Caco-2 (cell line): ENCODE measurements around the gene PDZD7. TPM values are rescaled to one million over a fixed set of nuclear protein-coding genes. Genes with fewer than 3 reads are reported as not detected.

Experiments used
- BruUV-seq: library from RNA; stranded (reverse); fragments of 400-500 nt; replicated peaks from 2 replicates; lab custom pipeline; 2021; lab: Mats Ljungman, UMichigan
- CTCF ChIA-PET: fragments of 300-600 bp; sonication (Branson Sonifier 250); formaldehyde crosslinking; loops from one replicate; lab custom pipeline; 2022; ENCODE audit warnings: antibody characterized with exemption; lab: Charles Lee
- POLR2A ChIA-PET: fragments of 300-600 bp; sonication (Branson Sonifier 250); formaldehyde crosslinking; loops from one replicate; lab custom pipeline; 2022; ENCODE audit warnings: antibody characterized with exemption; lab: Charles Lee
- DNase-seq, 2 experiments: peaks; one replicate each; pipeline versions ENCODE4 v3.0.0 to v3.0.0-alpha.2; 2020 to 2022
- H3K27me3 ChIP-seq: replicated peaks from 2 replicates; pipeline ENCODE4 v1.6.0; 2011; ENCODE audit warnings: low read length; ENCODE audit not compliant: control insufficient read depth, insufficient read depth
- H3K36me3 ChIP-seq: 2 replicates; pipeline ENCODE4 v1.5.1; 2011; ENCODE audit warnings: low read length; ENCODE audit not compliant: control insufficient read depth, insufficient read depth
- H3K4me1 ChIP-seq: fragments of 250-450 bp; sonication (Bioruptor Pico); 2 replicates; pipeline ENCODE4 v1.5.1; 2020; ENCODE audit warnings: mild to moderate bottlenecking
- H3K4me3 ChIP-seq: 2 replicates; pipeline ENCODE4 v1.5.1; 2011; ENCODE audit warnings: low read depth, mild to moderate bottlenecking, control low read depth, low read length
- H3K9me3 ChIP-seq: fragments of 250-450 bp; sonication (Bioruptor Pico); 2 replicates; pipeline ENCODE4 v1.5.1; 2020; ENCODE audit warnings: mild to moderate bottlenecking, moderate library complexity
- H3K27ac Mint-ChIP-seq: one replicate; pipeline ENCODE4 v1.8.0; 2022; ENCODE audit warnings: mixed read lengths; ENCODE audit not compliant: unreplicated experiment
- H3K27me3 Mint-ChIP-seq: one replicate; pipeline ENCODE4 v1.8.0; 2022; ENCODE audit warnings: mixed read lengths; ENCODE audit not compliant: insufficient read depth, unreplicated experiment
- H3K36me3 Mint-ChIP-seq: one replicate; pipeline ENCODE4 v1.8.0; 2022; ENCODE audit warnings: mild to moderate bottlenecking, mixed read lengths; ENCODE audit not compliant: insufficient read depth, unreplicated experiment
- H3K4me1 Mint-ChIP-seq: one replicate; pipeline ENCODE4 v1.8.0; 2022; ENCODE audit warnings: low read depth, mixed read lengths; ENCODE audit not compliant: unreplicated experiment
- H3K4me3 Mint-ChIP-seq: one replicate; pipeline ENCODE4 v1.8.0; 2022; ENCODE audit warnings: mild to moderate bottlenecking, moderate library complexity, mixed read lengths; ENCODE audit not compliant: unreplicated experiment
- H3K9me3 Mint-ChIP-seq: one replicate; pipeline ENCODE4 v1.8.0; 2022; ENCODE audit warnings: mixed read lengths; ENCODE audit not compliant: unreplicated experiment
- CTCF ChIP-seq, 2 experiments: fragments of 200-600 bp in 1 of 2; IDR thresholded peaks; 1 replicate in 1 of 2; 2 replicates in 1 of 2; pipeline versions ENCODE4 v1.5.1 to v1.8.0; 2011 to 2022; ENCODE audit warnings: antibody characterized with exemption in 1 of 2, control low read depth in 1 of 2, inconsistent platforms in 1 of 2, low read depth in 1 of 2, low read length in 1 of 2, mild to moderate bottlenecking in 1 of 2, moderate library complexity in 1 of 2; ENCODE audit not compliant: insufficient read depth in 1 of 2, severe bottlenecking in 1 of 2, unreplicated experiment in 1 of 2
- intact Hi-C: fragments of 100-400 bp; cut with micrococcal nuclease; formaldehyde crosslinking; loops from one replicate; pipeline ENCODE4 v1.10.0; 2022; ENCODE audit not compliant: unreplicated experiment
- total RNA-seq: library from RNA; stranded (reverse); gene quantifications from 2 replicates; pipeline ENCODE4 v1.2.3, GENCODE V29; 2022

Gene PDZD7
- total RNA-seq, 1 experiment from 2014 or later = 1.5 TPM

GRCh38 chr10:100993986-100994708 lies 36.8 kb downstream of the PDZD7 start:
- H3K4me3 Mint-ChIP-seq = no peak overlapping the region
- Histone ChIP-seq H3K27me3 (no peaks in the 10 kb centered on the region), H3K4me3 (no peak overlapping the region), H3K36me3 (peaks cover 1% of the 10 kb centered on the region), H3K4me1 (peaks cover 12% of the 10 kb centered on the region), H3K9me3 (no peaks in the 10 kb centered on the region)
- H3K27me3 Mint-ChIP-seq = no peaks in the 10 kb centered on the region
- H3K9me3 Mint-ChIP-seq = no peaks in the 10 kb centered on the region
- BruUV-seq = TSS peak; percentile 53
- intact Hi-C loops = no loop called here
- H3K4me1 Mint-ChIP-seq = peaks cover 12% of the 10 kb centered on the region
- ChIA-PET POLR2A (no interaction called here), CTCF (interaction anchor here (0.5 to 7.1 kb wide), 4 partner anchors 21 to 120 kb away, joined by 3 to 58 read pairs (median 4); partner anchors contain the start of genes PDZD7 and SFXN3)
- H3K36me3 Mint-ChIP-seq = peaks cover 55% of the 10 kb centered on the region
- peak overlapping the region; percentile 43 for H3K27ac Mint-ChIP-seq
- peak in 1 of 2 experiments; percentile 57 for DNase-seq
- peak; percentile 59 to 77 for TF ChIP-seq CTCF (IDR thresholded peaks at IDR 0.05; ENCODE audit: insufficient read depth in 1 of 2, low read depth in 1 of 2, low read length in 1 of 2, severe bottlenecking in 1 of 2, unreplicated experiment in 1 of 2)

- Histone ChIP-seq H3K36me3 (no peaks in the 10 kb centered on the region; the same call in none of the 2 replicates), H3K9me3 (no peaks in the 10 kb centered on the region), H3K27me3 (no peaks in the 10 kb centered on the region), H3K4me3 (no peak overlapping the region), H3K4me1 (peaks cover 4% of the 10 kb centered on the region)
- intact Hi-C loops = no loop called here
- ChIA-PET CTCF (interaction anchor here (1.3 kb wide), 1 partner anchor 8 kb away, joined by 6 read pairs; no protein-coding TSS in a partner anchor), POLR2A (no interaction called here)
- BruUV-seq = no TSS peak
- no peaks in the 10 kb centered on the region for H3K9me3 Mint-ChIP-seq
- H3K27ac Mint-ChIP-seq = no peak overlapping the region
- H3K36me3 Mint-ChIP-seq = peaks cover 60% of the 10 kb centered on the region
- H3K4me3 Mint-ChIP-seq = no peak overlapping the region
- H3K27me3 Mint-ChIP-seq = no peaks in the 10 kb centered on the region
- DNase-seq = no peak
- H3K4me1 Mint-ChIP-seq = peaks cover 16% of the 10 kb centered on the region
- no peak for TF ChIP-seq CTCF (IDR thresholded peaks at IDR 0.05; ENCODE audit: insufficient read depth in 1 of 2, low read depth in 1 of 2, low read length in 1 of 2, severe bottlenecking in 1 of 2, unreplicated experiment in 1 of 2)
Measured at GRCh38 chr10:100989088-100989487, 41.8 kb downstream of the PDZD7 start.

GRCh38 chr10:100988166-100988565 lies 42.8 kb downstream of the PDZD7 start:
- TF ChIP-seq CTCF (IDR thresholded peaks at IDR 0.05; ENCODE audit: insufficient read depth in 1 of 2, low read depth in 1 of 2, low read length in 1 of 2, severe bottlenecking in 1 of 2, unreplicated experiment in 1 of 2) = no peak
- no peaks in the 10 kb centered on the region for H3K9me3 Mint-ChIP-seq
- no peaks in the 10 kb centered on the region for H3K27me3 Mint-ChIP-seq
- H3K4me1 Mint-ChIP-seq = peaks cover 10% of the 10 kb centered on the region
- DNase-seq = no peak
- BruUV-seq = no TSS peak
- peak overlapping the region; percentile 100 for H3K4me3 Mint-ChIP-seq
- peaks cover 4% of the 10 kb centered on the region for H3K4me1 ChIP-seq
- ChIA-PET CTCF (interaction anchor here (0.5 to 1.3 kb wide), 2 partner anchors 9 to 53 kb away, joined by 4 to 6 read pairs; no protein-coding TSS in a partner anchor), POLR2A (no interaction called here)
- H3K27ac Mint-ChIP-seq = peak overlapping the region; percentile 89
- no peaks in the 10 kb centered on the region for H3K27me3 ChIP-seq
- H3K9me3 ChIP-seq = no peaks in the 10 kb centered on the region
- peaks cover 56% of the 10 kb centered on the region for H3K36me3 Mint-ChIP-seq
- peak overlapping the region; percentile 44 for H3K4me3 ChIP-seq
- peaks cover 2% of the 10 kb centered on the region for H3K36me3 ChIP-seq
- intact Hi-C loops = no loop called here
